Rectal smooth muscle tissue (tissue), 1 donor: ENCODE measurements around the gene PTCD1.

Experiments used
- H3K27ac ChIP-seq: one replicate; pipeline ENCODE4 v1.7.0; 2013; ENCODE audit warnings: low read depth, low read length, inconsistent platforms
- H3K27me3 ChIP-seq: one replicate; pipeline ENCODE4 v1.7.0; 2013; ENCODE audit warnings: low read length; ENCODE audit not compliant: control insufficient read depth, insufficient read depth
- H3K36me3 ChIP-seq: one replicate; pipeline ENCODE4 v1.7.0; 2013; ENCODE audit warnings: low read length; ENCODE audit not compliant: control insufficient read depth, insufficient read depth
- H3K4me1 ChIP-seq: one replicate; pipeline ENCODE4 v1.7.0; 2013; ENCODE audit warnings: low read length; ENCODE audit not compliant: control insufficient read depth, insufficient read depth
- H3K4me3 ChIP-seq: one replicate; pipeline ENCODE4 v1.7.0; 2013; ENCODE audit warnings: low read length
- H3K9ac ChIP-seq: one replicate; pipeline ENCODE4 v1.7.0; 2013; ENCODE audit warnings: low read length

PTCD1 gene

GRCh38 chr7:99375070-99375807 lies 63.4 kb downstream of the PTCD1 start:
- no peak overlapping the region for H3K9ac ChIP-seq
- H3K4me1 ChIP-seq, result peaks cover 5% of the 10 kb centered on the region
- H3K4me3 ChIP-seq, result peak overlapping the region; percentile 71
- no peaks in the 10 kb centered on the region for H3K36me3 ChIP-seq
- no peaks in the 10 kb centered on the region for H3K27me3 ChIP-seq
- H3K27ac ChIP-seq, result peak overlapping the region; percentile 74

- no peak within 1 kb of the TSS for H3K9ac ChIP-seq
- H3K36me3 ChIP-seq, result peaks cover under 1% of the 10 kb centered on the region
- H3K27ac ChIP-seq, result peak within 1 kb of the TSS; percentile 74
- H3K4me3 ChIP-seq, result peak within 1 kb of the TSS; percentile 72
- peaks cover 4% of the 10 kb centered on the region for H3K4me1 ChIP-seq
- H3K27me3 ChIP-seq, result no peaks in the 10 kb centered on the region
These were observed 64.2 kb downstream of the PTCD1 start, which contains the start of gene ARPC1B for GRCh38 chr7:99374111-99375064. ARPC1B (plus strand) TSS chr7:99374730; CDS start chr7:99385715, 10,985 bp downstream.

DNA sequence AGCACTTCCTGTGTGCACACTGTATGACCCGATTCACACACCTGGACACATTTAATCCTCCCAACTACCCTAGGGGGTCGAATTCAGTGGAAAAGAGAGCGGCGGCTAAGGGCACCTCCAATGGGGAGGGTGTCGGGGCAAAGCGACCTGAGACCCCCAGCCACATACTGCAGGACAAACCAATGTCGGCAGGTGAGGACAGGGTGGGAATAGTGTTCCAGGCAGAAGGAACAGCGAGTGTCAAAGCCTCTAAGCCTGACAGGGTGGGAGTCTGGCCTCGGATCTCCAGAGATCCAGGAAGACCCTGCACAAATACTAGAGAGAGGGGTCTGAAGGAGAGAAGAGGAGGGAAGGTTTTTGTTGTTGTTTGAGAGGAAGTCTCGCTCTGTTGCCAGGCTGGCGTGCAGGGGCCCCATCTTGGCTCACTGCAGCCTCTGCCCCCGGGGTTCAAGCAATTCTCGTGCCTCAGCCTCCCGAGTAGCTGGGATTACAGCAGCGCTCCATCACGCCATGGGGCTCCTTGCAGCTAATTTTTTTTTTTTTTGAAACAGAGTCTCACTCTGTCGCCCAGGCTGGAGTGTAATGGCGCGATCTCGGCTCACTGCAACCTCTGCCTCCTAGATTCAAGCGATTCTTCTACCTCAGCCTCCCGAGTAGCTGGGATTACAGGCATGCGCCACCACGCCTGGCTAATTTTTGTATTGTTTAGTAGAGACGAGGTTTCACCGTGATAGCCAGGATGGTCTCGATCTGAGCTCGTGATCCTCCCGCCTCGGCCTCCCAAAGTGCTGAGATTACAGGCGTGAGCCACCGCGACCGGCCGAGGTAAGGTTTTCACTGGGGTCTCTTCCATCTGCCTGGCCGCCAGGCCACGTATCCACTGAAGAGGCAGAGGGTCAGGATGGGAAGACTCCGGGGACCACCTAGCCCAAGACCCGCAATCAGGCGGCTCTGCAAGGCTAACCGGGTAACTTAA lies 65.2 kb downstream of the PTCD1 start:
- Histone ChIP-seq H3K9ac (no peak overlapping the region), H3K36me3 (peaks cover 3% of the 10 kb centered on the region), H3K4me1 (no peaks in the 10 kb centered on the region), H3K4me3 (peak overlapping the region; percentile 72), H3K27me3 (no peaks in the 10 kb centered on the region), H3K27ac (peak overlapping the region; percentile 72)

DNA sequence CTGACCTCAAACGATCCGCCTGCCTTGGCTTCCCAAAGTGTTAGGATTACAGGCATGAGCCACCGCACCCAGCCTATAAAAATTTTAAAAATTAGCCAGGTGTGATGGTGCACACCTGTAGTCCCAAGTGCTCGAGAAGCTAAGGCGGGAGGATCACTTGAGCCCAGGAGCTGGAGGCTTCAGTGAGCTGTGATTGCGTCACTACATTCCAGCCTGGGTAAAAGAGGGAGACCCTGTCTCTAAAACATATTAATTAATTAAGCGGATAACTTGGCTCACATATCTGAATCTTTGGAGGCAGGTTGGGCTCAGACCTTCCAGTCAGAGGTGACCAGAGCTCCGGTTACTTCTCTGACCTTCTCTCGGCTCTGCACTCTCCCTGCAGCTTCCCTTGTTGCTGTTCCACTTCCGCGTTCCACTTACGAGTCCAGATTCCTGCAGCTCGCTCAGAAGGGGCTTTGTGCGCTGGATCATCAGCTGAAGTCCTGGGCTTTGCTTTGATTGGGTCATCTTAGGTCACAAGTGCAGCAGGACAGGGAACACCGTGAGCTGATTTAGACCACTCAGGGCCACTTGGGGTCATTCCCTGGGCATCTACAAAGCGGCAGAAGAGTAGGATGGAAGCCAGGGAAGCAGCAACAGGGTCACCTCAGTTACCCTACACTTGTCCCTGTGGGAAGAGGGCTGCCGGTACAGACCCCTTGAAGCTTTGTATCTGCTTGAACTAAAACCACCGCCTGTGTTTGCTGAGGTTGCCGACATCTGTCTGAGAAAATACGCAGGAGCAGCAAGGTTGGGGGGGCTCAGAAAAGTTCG lies 66.1 kb downstream of the PTCD1 start:
- no peak overlapping the region for H3K4me3 ChIP-seq
- no peak overlapping the region for H3K9ac ChIP-seq
- H3K4me1 ChIP-seq, result no peaks in the 10 kb centered on the region
- H3K27ac ChIP-seq, result no peak overlapping the region
- no peaks in the 10 kb centered on the region for H3K27me3 ChIP-seq
- H3K36me3 ChIP-seq, result peaks cover 3% of the 10 kb centered on the region

DNA sequence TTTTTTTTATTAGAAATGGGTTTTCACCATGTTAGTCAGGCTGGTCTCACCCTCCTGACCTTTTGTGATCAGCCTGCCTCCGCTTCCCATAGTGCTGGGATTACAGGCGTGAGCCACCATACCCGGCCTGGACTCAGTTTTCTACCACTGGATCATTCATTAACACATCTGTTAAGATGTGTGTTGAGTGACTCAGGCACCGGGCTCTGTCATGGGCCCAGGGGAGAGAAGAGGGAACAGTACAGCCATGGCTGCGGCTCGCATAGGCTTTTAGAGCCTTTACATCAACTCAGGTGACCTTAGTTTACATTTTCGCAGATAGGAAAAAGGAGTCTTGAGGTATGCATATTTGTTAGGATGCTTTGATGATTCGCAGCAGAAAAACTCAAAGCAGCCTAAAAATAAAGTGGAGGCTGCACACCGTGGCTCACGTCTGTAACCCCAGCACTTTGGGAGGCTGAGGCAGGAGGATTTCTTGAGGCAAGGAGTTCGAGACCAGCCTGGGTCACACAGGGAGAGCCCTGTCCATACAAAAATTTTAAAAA lies 67.2 kb downstream of the PTCD1 start:
- Histone ChIP-seq H3K36me3 (peaks cover 3% of the 10 kb centered on the region), H3K4me1 (no peaks in the 10 kb centered on the region), H3K9ac (no peak overlapping the region), H3K4me3 (no peak overlapping the region), H3K27ac (no peak overlapping the region), H3K27me3 (no peaks in the 10 kb centered on the region)

GRCh38 chr7:99369767-99370391 lies 68.7 kb downstream of the PTCD1 start:
- Histone ChIP-seq H3K27ac (no peak overlapping the region), H3K27me3 (no peaks in the 10 kb centered on the region), H3K4me1 (no peaks in the 10 kb centered on the region), H3K4me3 (no peak overlapping the region), H3K9ac (no peak overlapping the region), H3K36me3 (peaks cover 10% of the 10 kb centered on the region)

- Histone ChIP-seq H3K4me1 (no peaks in the 10 kb centered on the region), H3K4me3 (no peak overlapping the region), H3K36me3 (peaks cover 16% of the 10 kb centered on the region), H3K9ac (no peak overlapping the region), H3K27me3 (no peaks in the 10 kb centered on the region), H3K27ac (no peak overlapping the region)
These were observed 69.7 kb downstream of the PTCD1 start for GRCh38 chr7:99368750-99369389.
